CD14-positive monocyte (primary cell): Measurements from ENCODE around the gene VASH1. TPM values are rescaled to one million over a fixed set of nuclear protein-coding genes. Genes with fewer than 3 reads are reported as not detected.

Source experiments
- DNase-seq, 3 donors: peaks; one replicate each; pipeline ENCODE4 v3.0.0-alpha.2; 2011 to 2022
- H2AFZ ChIP-seq: 2 replicates; pipeline ENCODE4 v1.6.0; 2012; ENCODE audit warnings: mild to moderate bottlenecking, low read depth, low read length, inconsistent platforms; ENCODE audit not compliant: insufficient read depth, poor library complexity, severe bottlenecking
- H3K27ac ChIP-seq, 2 donors: 1 replicate in 1 of 2; 2 replicates in 1 of 2; pipeline ENCODE4 v1.5.1; 2012 to 2013; ENCODE audit warnings: low read length in 2 of 2, control low read depth in 1 of 2, inconsistent platforms in 1 of 2, low read depth in 1 of 2, mild to moderate bottlenecking in 1 of 2
- H3K27me3 ChIP-seq, 2 donors: one replicate each; pipeline versions ENCODE4 v1.6.0 to v1.6.1; 2011 to 2013; ENCODE audit warnings: low read length in 2 of 2; ENCODE audit not compliant: control insufficient read depth in 2 of 2, insufficient read depth in 2 of 2
- H3K36me3 ChIP-seq, 2 donors: replicated peaks in 1 of 2; 1 replicate in 1 of 2; 2 replicates in 1 of 2; pipeline versions ENCODE4 v1.5.1 to v1.6.1; 2012 to 2013; ENCODE audit warnings: low read length in 2 of 2, control low read depth in 1 of 2, inconsistent platforms in 1 of 2, mild to moderate bottlenecking in 1 of 2; ENCODE audit not compliant: insufficient read depth in 2 of 2, control insufficient read depth in 1 of 2
- H3K4me1 ChIP-seq, 2 donors: 1 replicate in 1 of 2; 2 replicates in 1 of 2; pipeline versions ENCODE4 v1.5.1 to v1.6.1; 2012 to 2013; ENCODE audit warnings: low read length in 2 of 2, control low read depth in 1 of 2, inconsistent platforms in 1 of 2, mild to moderate bottlenecking in 1 of 2, moderate library complexity in 1 of 2; ENCODE audit not compliant: insufficient read depth in 2 of 2, control insufficient read depth in 1 of 2
- H3K4me2 ChIP-seq: replicated peaks from 2 replicates; pipeline ENCODE3; 2012; ENCODE audit warnings: low read length, moderate library complexity, mild to moderate bottlenecking; ENCODE audit not compliant: poor library complexity, severe bottlenecking; ENCODE audit errors: extremely low read depth
- H3K4me3 ChIP-seq, 3 experiments: fragments of 200-600 bp in 1 of 3; sonication (generic) in 1 of 3; replicated peaks in 1 of 3; 1 replicate in 2 of 3; 2 replicates in 1 of 3; pipeline ENCODE4 v1.5.1; 2011 to 2013; ENCODE audit warnings: low read length in 3 of 3, mild to moderate bottlenecking in 3 of 3, control low read depth in 2 of 3, low read depth in 2 of 3, inconsistent platforms in 1 of 3, moderate library complexity in 1 of 3
- H3K79me2 ChIP-seq: 2 replicates; pipeline ENCODE4 v1.6.0; 2012; ENCODE audit warnings: mild to moderate bottlenecking, control low read depth, inconsistent platforms, low read length, moderate library complexity; ENCODE audit not compliant: insufficient read depth
- H3K9ac ChIP-seq: 2 replicates; pipeline ENCODE4 v1.6.0; 2017; ENCODE audit warnings: low read length, mild to moderate bottlenecking; ENCODE audit not compliant: insufficient read depth, poor library complexity, severe bottlenecking
- H3K9me3 ChIP-seq, 2 donors: replicated peaks in 1 of 2; 1 replicate in 1 of 2; 2 replicates in 1 of 2; pipeline versions ENCODE4 v1.5.1 to v1.6.1; 2012 to 2013; ENCODE audit warnings: low read length in 2 of 2, control low read depth in 1 of 2; ENCODE audit not compliant: control insufficient read depth in 1 of 2, insufficient read depth in 1 of 2
- H4K20me1 ChIP-seq: 2 replicates; pipeline ENCODE4 v1.6.0; 2012; ENCODE audit warnings: mild to moderate bottlenecking, low read length, control low read depth, moderate library complexity; ENCODE audit not compliant: insufficient read depth
- H3K27ac Mint-ChIP-seq, 7 donors: one replicate each; pipeline ENCODE4 v1.8.0; 2020; ENCODE audit warnings: mild to moderate bottlenecking in 7 of 7, mixed read lengths in 7 of 7, moderate library complexity in 6 of 7, inconsistent platforms in 2 of 7
- H3K27me3 Mint-ChIP-seq, 3 donors: one replicate each; pipeline ENCODE4 v1.8.0; 2021 to 2022; ENCODE audit warnings: low read depth in 3 of 3, mild to moderate bottlenecking in 3 of 3, mixed read lengths in 3 of 3, moderate library complexity in 3 of 3, inconsistent platforms in 1 of 3
- H3K36me3 Mint-ChIP-seq, 2 donors: one replicate each; pipeline ENCODE4 v1.8.0; 2020; ENCODE audit warnings: mixed read lengths in 2 of 2, inconsistent platforms in 1 of 2, mild to moderate bottlenecking in 1 of 2
- H3K4me1 Mint-ChIP-seq: one replicate; pipeline ENCODE4 v1.8.0; 2020; ENCODE audit warnings: mild to moderate bottlenecking, mixed read lengths
- H3K4me3 Mint-ChIP-seq, 2 donors: one replicate each; pipeline ENCODE4 v1.8.0; 2020; ENCODE audit warnings: mild to moderate bottlenecking in 2 of 2, mixed read lengths in 2 of 2, moderate library complexity in 1 of 2
- H3K9me3 Mint-ChIP-seq, 7 donors: one replicate each; pipeline ENCODE4 v1.8.0; 2020 to 2022; ENCODE audit warnings: mixed read lengths in 7 of 7, mild to moderate bottlenecking in 6 of 7, moderate library complexity in 6 of 7, inconsistent platforms in 2 of 7
- CTCF ChIP-seq: fragments of 200-600 bp; IDR thresholded peaks from one replicate; pipeline ENCODE4 v1.8.0; 2022; ENCODE audit warnings: antibody characterized with exemption, mild to moderate bottlenecking
- WGBS: methylation state at CpG from one replicate; pipeline ENCODE4 v1.1.5; 2013; ENCODE audit warnings: missing lambda C conversion rate; ENCODE audit not compliant: insufficient coverage; 5-methylcytosine and 5-hydroxymethylcytosine counted together
- intact Hi-C, 2 donors: fragments of 100-400 bp; cut with micrococcal nuclease; formaldehyde crosslinking; loops; one replicate each; pipeline versions ENCODE4 v1.15.0 to v1.15.1; 2023
- polyA plus RNA-seq, 3 donors: library from polyadenylated mRNA; depleted of rRNA in 1 of 3; unstranded in 2 of 3; stranded (reverse) in 1 of 3; fragments of 300-500 nt in 2 of 3; fragments of >200 nt in 1 of 3; fragmentation: Illumina TruSeq in 2 of 3; gene quantifications; 1 replicate in 2 of 3; 2 replicates in 1 of 3; pipeline ENCODE4 v1.2.3, GENCODE V29; 2012 to 2021

The VASH1 gene
- polyA plus RNA-seq, 3 donors, result 2.5 to 10.5 (median 3.3) TPM

- no peak overlapping the region for H3K4me3 ChIP-seq
- peak in 1 of 3 donors; percentile 46 for DNase-seq
- no peaks in the 10 kb centered on the region for H3K27me3 Mint-ChIP-seq
Observed at GRCh38 chr14:76782885-76783566, 21.8 kb downstream of the VASH1 start.

More at GRCh38 chr14:76782885-76783566, 21.8 kb downstream of the VASH1 start:
- no peaks in the 10 kb centered on the region for H3K9me3 ChIP-seq
- H2AFZ ChIP-seq, result no peak overlapping the region
- no peak for TF ChIP-seq CTCF
- intact Hi-C loops, result no loop called here
- H3K4me1 ChIP-seq, result peaks cover 10 to 13% of the 10 kb centered on the region in 2 donors
- H3K4me2 ChIP-seq, result no peak overlapping the region
- H3K9ac ChIP-seq, result no peak overlapping the region
- peak overlapping the region in 1 of 2 donors; percentile 44 for H3K27ac ChIP-seq
- no peaks in the 10 kb centered on the region for H4K20me1 ChIP-seq
- peaks cover 46 to 71% of the 10 kb centered on the region in 2 donors for H3K36me3 ChIP-seq
- H3K9me3 Mint-ChIP-seq, result no peaks in the 10 kb centered on the region
- peaks cover 70 to 89% of the 10 kb centered on the region in 2 donors for H3K36me3 Mint-ChIP-seq
- peaks cover 33% of the 10 kb centered on the region for H3K4me1 Mint-ChIP-seq
- 3% methylated on average over 6 of the region's 9 CpGs for WGBS
- H3K4me3 Mint-ChIP-seq, result peak overlapping the region; percentile 2 to 56
- H3K27me3 ChIP-seq, result no peaks in the 10 kb centered on the region
- peak overlapping the region; percentile 44 to 83 (median 65) for H3K27ac Mint-ChIP-seq
- H3K79me2 ChIP-seq, result no peaks in the 10 kb centered on the region
